HG02870 (cell line): ENCODE measurements around the gene VWA5B1.

Experiments
- ATAC-seq: cut with Tn5 transposase; IDR thresholded peaks from one replicate; pipeline ENCODE4 v1.9.1; 2021; ENCODE audit warnings: mild to moderate bottlenecking, moderate library complexity; ENCODE audit not compliant: unreplicated experiment

Gene VWA5B1

GRCh38 chr1:20385630-20386029, 95.0 kb downstream of the VWA5B1 start:
- ATAC-seq = no peak

GRCh38 chr1:20386323-20387081, 95.8 kb downstream of the VWA5B1 start:
- no peak for ATAC-seq

- ATAC-seq = no peak
Measured at GRCh38 chr1:20389571-20389970, 98.9 kb downstream of the VWA5B1 start.

- ATAC-seq = no peak
Measured at GRCh38 chr1:20390589-20391331, 100.1 kb downstream of the VWA5B1 start.

GRCh38 chr1:20395255-20395654, 104.6 kb downstream of the VWA5B1 start:
- ATAC-seq = no peak

- no peak for ATAC-seq
Measured at GRCh38 chr1:20398744-20399143, 108.1 kb downstream of the VWA5B1 start.

GRCh38 chr1:20399196-20399595, 108.5 kb downstream of the VWA5B1 start:
- ATAC-seq = no peak

- ATAC-seq = no peak
Measured at GRCh38 chr1:20399606-20400180, 109.0 kb downstream of the VWA5B1 start.

- no peak for ATAC-seq
Measured at GRCh38 chr1:20400341-20401177, 109.9 kb downstream of the VWA5B1 start.

- no peak for ATAC-seq
Measured at GRCh38 chr1:20401405-20402010, 110.8 kb downstream of the VWA5B1 start.

- no peak for ATAC-seq
Measured at GRCh38 chr1:20402585-20403422, 112.1 kb downstream of the VWA5B1 start.

- no peak for ATAC-seq
Measured at GRCh38 chr1:20403423-20404145, 112.9 kb downstream of the VWA5B1 start.

- ATAC-seq = no peak
Measured at GRCh38 chr1:20404466-20404865, 113.8 kb downstream of the VWA5B1 start.
